Measurements from ENCODE around the gene SIK3. TPM values are rescaled to one million over a fixed set of nuclear protein-coding genes. Genes with fewer than 3 reads are reported as not detected.

Gene SIK3
- total RNA-seq, 2 experiments from 2014 or later = 36.4 to 43.0 TPM

DNA sequence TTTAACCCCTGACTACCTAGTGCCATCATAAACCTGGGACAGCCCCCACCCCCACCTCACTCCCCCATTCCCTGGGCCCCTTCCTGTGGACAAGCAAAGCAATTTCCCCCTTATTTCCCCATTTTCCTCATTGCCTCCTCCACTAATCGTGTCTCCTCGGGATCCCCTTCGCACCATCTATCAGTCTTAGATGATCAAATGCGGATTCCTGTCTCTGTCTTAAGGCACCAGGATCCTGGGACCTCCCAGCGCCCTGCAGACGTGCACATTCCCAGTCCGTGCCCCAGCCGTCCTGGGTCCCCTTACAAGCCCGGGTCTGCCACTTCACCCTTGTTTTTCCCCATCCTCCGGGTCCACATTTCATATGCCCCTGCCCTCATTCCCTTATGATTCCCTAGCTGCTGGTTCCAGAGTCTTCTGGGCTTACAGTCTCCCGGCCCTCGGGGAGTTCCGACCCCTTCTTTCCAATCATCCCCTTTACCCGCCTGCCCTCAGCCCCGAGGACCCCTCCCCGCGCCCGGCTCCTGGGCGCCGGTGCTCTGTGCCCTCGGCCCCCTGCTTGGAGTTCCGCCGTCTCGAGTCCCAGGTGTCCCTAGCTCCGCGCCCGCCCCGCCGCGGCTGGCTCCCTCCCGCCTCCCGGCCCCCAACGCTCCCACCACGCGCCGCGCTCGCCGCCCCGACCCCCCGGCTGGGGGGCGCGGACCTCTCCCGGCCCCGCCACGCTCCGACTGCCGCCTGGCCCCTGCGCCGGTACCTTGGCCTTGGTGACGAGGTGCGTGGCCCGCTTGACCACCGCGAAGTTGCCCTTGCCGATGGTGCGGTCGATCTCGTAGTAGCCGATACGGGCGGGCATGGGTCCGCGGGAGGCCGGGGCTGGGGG, 599 bp downstream of the SIK3 start:
- Mint-ChIP-seq H3K9me3 (no peaks in the 10 kb centered on the region), H3K36me3 (ENCODE audit: low read depth) (peaks cover 10% of the 10 kb centered on the region), H3K27ac (peak overlapping the region; percentile 77), H3K27me3 (no peaks in the 10 kb centered on the region), H3K4me1 (peaks cover 69% of the 10 kb centered on the region), H3K4me3 (peak overlapping the region; percentile 90)
- ChIA-PET POLR2A (interaction anchor here (0.7 to 6.3 kb wide), 22 partner anchors 19 to 324 kb away, joined by 3 to 58 read pairs (median 6); partner anchors contain the start of genes PAFAH1B2 and ZPR1), CTCF (interaction anchor here (0.7 to 4.3 kb wide), 15 partner anchors 8 to 310 kb away, joined by 3 to 37 read pairs (median 4); partner anchors contain the start of genes APOA5 and ZPR1)
- DNase-seq = peak; percentile 38

DNA sequence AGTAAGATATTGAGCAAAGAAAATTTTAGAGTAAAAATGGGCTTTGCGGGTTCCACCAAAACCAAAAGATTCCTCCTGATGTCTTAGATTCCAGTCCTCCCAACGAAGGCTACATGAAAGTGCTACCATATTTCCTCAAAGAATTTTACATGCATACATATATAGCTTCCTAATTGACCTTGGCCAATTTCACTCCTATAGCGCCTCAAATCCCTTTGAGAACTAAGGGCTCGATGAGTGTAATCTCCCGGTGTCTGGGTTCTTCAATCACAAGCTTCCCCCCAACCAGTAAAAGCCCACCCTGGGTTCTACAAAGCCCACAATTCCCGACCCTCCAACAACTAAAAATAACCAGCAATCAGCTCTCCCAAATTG, 1.2 kb downstream of the SIK3 start:
- Mint-ChIP-seq H3K36me3 (ENCODE audit: low read depth) (peaks cover 16% of the 10 kb centered on the region), H3K4me1 (peaks cover 75% of the 10 kb centered on the region), H3K4me3 (peak overlapping the region; percentile 90), H3K27me3 (no peaks in the 10 kb centered on the region), H3K27ac (peak overlapping the region; percentile 77), H3K9me3 (peaks cover 3% of the 10 kb centered on the region)
- ChIA-PET POLR2A (interaction anchor here (0.7 to 6.3 kb wide), 16 partner anchors 9 to 323 kb away, joined by 3 to 58 read pairs (median 6); partner anchors contain the start of genes PAFAH1B2 and ZPR1), CTCF (interaction anchor here (0.7 to 4.3 kb wide), 10 partner anchors 9 to 261 kb away, joined by 3 to 37 read pairs (median 4); no protein-coding TSS in a partner anchor)
- no peak for DNase-seq

DNA sequence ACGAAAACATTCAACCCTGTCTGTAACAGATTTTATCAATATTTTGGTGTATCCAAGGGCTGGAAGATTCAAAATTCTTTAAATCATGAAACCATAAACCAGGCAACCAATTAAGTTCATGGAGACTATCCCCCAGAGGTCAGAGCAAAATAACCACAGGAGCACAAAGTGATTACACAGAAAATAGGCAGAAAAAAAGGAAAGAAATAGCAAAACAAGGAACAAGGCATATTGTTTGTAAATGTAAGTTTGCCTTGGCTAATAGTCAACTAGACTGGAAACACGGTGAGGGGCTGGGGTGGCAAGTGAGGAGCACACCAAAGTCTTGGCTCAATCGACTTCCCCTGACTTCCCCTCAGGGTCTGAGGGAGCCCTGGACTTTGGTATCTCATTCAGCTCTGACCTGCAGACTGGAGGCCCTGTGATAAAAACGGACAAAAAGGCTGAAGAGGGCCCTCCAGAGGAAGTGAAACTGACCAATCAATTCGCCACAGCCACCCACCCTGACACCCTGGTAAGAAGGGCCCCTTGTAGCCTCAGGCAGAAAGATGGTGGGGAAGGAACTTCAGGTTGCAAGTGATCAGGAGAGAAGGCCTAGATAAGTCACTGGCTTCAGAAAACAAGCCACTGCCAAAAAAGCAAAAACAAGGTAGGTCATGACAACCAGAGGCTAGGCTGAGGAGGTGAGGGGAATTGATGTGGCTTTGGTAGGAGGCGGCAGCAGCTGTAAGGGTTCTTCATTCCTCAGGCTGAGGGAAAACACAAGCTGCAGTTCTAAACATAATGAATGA, 1.8 kb downstream of the SIK3 start:
- CTCF ChIA-PET = interaction anchor here (0.7 to 4.3 kb wide), 12 partner anchors 9 to 260 kb away, joined by 3 to 37 read pairs (median 6); no protein-coding TSS in a partner anchor
- Mint-ChIP-seq H3K4me3 (peak overlapping the region; percentile 90), H3K4me1 (peaks cover 79% of the 10 kb centered on the region)

DNA sequence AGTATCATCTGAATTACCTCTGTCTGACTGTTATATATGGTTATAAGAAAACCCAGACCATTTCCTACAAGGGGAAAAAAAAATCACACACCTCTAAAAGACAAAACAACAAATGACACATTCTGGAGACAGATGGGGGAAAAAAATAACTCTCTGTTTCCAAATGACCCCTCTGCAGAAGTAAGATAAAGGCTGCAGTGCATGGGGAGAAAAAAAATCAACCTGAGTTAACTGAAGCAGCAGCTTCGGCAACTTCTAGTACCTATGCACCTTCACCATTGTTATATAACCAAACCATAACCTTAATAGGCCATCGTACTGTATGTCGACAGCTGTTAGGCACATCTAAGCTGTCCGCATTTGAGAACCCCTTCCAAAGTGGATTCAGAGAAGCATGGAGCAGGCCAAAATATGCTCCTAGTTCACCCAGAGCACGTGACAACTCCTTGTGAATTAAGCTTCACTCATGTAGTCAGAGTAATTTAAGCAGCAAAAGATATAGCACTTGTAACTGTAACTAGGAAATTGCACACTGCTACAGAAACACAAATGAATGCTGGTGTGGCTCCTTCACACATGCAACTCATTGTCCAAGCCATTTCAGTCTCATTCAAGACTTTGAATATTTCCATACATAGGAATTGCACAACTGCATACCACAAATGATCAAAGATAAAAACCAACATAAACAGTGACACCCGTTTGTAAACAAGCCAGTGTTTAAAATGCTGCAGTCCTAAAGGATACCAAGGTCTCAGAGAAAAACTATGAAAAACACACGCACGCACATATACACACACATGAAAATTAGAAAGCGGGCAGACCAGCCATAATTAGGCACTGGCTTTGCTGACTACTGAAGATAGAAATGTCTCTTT, 2.7 kb downstream of the SIK3 start:
- Mint-ChIP-seq H3K27me3 (no peaks in the 10 kb centered on the region), H3K27ac (peak overlapping the region; percentile 77), H3K36me3 (ENCODE audit: low read depth) (peaks cover 22% of the 10 kb centered on the region), H3K4me3 (peak overlapping the region; percentile 90), H3K9me3 (peaks cover 4% of the 10 kb centered on the region), H3K4me1 (peaks cover 77% of the 10 kb centered on the region)
- DNase-seq = no peak
- ChIA-PET POLR2A (interaction anchor here (1.0 to 6.3 kb wide), 9 partner anchors 10 to 308 kb away, joined by 3 to 58 read pairs (median 9); partner anchors contain the start of gene ZPR1), CTCF (interaction anchor here (0.6 to 2.4 kb wide), 6 partner anchors 12 to 260 kb away, joined by 3 to 8 read pairs (median 6); no protein-coding TSS in a partner anchor)

More for the DNA sequence above, 1.8 kb downstream of the SIK3 start:
- Mint-ChIP-seq H3K36me3 (ENCODE audit: low read depth) (peaks cover 22% of the 10 kb centered on the region), H3K9me3 (peaks cover 4% of the 10 kb centered on the region), H3K27me3 (no peaks in the 10 kb centered on the region), H3K27ac (peak overlapping the region; percentile 77)
- POLR2A ChIA-PET = interaction anchor here (0.7 to 6.3 kb wide), 16 partner anchors 9 to 323 kb away, joined by 3 to 58 read pairs (median 6); partner anchors contain the start of genes PAFAH1B2 and ZPR1
- DNase-seq = peak; percentile 35

DNA sequence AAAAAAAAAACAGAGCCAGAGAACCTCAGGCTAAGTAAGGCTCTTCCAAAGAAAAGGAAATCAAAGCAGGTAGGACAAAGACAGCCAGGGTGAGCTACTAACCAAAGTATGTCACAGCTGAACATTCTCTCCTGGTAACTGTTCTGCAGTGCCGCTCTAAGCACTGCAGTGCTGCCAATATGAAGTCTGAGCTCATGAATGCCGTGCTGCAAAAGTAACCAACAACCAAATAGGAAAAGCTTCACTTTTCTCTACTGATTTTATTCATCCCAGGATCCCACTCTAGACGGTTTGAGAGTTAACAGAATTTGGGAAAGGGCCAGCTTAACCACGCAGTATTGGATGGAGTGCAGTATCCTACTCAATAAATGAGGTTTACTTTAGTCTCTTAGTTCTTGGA, 3.5 kb downstream of the SIK3 start:
- Mint-ChIP-seq H3K27me3 (no peaks in the 10 kb centered on the region), H3K27ac (peak overlapping the region; percentile 28), H3K9me3 (peaks cover 4% of the 10 kb centered on the region), H3K4me3 (no peak overlapping the region), H3K4me1 (peaks cover 80% of the 10 kb centered on the region), H3K36me3 (ENCODE audit: low read depth) (peaks cover 25% of the 10 kb centered on the region)
- no peak for DNase-seq
- ChIA-PET POLR2A (interaction anchor here (0.7 to 6.3 kb wide), 8 partner anchors 17 to 307 kb away, joined by 3 to 58 read pairs (median 4); partner anchors contain the start of gene ZPR1), CTCF (interaction anchor here (0.7 to 2.4 kb wide), 5 partner anchors 12 to 259 kb away, joined by 5 to 8 read pairs (median 6); no protein-coding TSS in a partner anchor)

DNA sequence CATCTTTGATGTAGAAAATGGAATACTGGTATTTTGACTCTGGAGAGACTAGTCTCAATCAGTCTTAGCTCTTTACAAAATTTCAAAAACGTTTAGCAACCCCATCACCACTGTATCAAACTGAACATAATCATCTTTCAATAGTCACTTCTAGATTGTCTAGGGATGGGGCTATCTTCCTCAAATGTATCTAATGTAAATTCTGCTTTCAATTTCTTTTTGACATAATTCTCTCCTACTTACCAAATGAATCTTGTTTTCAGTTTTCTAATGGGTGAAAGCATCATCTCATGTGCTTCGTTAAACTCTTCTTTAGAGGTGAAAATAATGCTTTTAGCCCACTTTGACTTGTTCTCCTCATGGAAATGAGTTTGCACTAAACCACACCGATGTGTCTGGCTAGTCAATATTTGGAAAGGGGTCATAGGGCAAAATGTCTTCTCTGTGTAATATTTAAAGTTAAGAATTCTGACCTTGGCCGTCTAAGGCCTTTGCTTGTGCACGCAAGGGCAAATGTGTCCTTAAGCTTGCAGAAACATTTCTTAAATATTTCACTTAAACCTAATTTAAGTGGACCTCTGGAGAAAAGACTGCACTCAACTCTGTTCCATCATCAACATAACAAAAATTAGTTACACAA, 5.2 kb downstream of the SIK3 start:
- H3K36me3 Mint-ChIP-seq (ENCODE audit: low read depth) = peaks cover 32% of the 10 kb centered on the region
- peaks cover 74% of the 10 kb centered on the region for H3K4me1 Mint-ChIP-seq

DNA sequence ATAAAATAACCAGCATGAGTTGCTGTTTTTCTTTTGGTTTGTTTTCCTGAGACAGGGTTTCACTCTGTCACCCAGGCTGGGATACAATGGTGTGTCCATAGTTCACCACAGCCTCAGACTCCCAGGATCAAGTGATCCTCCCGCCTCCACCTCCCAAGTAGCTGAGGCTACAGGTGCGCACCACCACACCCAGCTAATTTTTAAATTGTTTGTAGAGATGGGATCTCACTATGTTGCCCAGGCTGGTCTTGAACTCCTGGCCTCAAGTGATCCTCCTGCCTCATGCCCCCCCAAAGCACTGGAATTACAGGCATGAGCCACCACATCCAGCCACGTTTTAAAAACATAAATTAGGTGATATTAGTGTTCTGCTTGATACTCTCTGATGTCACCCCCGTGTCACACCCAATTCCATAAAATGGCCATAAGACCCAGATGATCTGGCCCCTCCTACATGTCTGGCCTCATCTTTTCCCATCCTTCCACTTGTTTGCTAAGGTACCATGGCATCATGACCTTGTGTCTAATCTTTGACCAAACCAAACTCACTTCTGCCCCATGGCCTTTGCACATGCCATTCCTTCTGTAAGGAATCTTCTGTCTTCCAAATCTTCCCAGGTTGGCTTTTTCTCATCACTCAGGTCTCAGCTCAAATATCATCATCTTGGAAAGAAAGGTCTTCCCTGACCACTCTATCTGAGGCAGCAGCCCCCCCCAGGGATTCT, 6.3 kb downstream of the SIK3 start:
- Mint-ChIP-seq H3K9me3 (peaks cover 4% of the 10 kb centered on the region), H3K27ac (no peak overlapping the region), H3K4me3 (no peak overlapping the region), H3K4me1 (peaks cover 73% of the 10 kb centered on the region), H3K36me3 (ENCODE audit: low read depth) (peaks cover 33% of the 10 kb centered on the region), H3K27me3 (no peaks in the 10 kb centered on the region)
- ChIA-PET CTCF (interaction anchor here (0.7 kb wide), 1 partner anchor 143 kb away, joined by 3 read pairs; no protein-coding TSS in a partner anchor), POLR2A (no interaction called here)
- DNase-seq = no peak

More for the DNA sequence above, 5.2 kb downstream of the SIK3 start:
- peaks cover 4% of the 10 kb centered on the region for H3K9me3 Mint-ChIP-seq
- CTCF ChIA-PET = no interaction called here
- peak overlapping the region; percentile 41 for H3K27ac Mint-ChIP-seq
- H3K4me3 Mint-ChIP-seq = peak overlapping the region; percentile 40
- no peaks in the 10 kb centered on the region for H3K27me3 Mint-ChIP-seq
- DNase-seq = no peak
- POLR2A ChIA-PET = interaction anchor here (1.4 to 6.2 kb wide), 2 partner anchors 107 to 163 kb away, joined by 4 to 51 read pairs; no protein-coding TSS in a partner anchor

DNA sequence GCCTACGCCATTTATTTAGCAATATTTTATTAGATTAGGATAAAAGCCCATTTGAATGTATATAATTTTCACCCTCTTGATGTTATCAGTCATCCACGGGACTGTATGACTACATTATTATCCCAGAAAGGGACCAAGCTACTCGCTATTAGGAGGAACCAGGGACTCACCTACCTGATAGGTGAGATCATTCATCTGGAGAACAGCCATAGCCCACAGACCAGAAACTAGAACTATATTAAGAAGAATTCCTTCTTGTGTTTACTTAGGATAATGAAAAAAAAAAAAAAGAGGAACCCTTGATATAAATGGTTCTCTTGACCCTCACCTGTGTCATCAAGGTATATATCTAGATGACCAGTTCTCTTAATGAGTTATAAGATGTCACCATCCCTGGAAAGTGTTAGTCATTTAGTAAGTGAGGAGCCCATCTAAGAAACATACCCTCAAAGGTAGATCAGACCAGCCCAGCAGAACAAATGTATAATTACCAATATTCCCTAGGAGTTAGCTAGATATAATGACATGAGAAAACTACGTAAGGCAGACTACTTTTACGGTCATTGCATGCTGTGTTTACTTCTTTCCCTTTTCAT, 8.0 kb downstream of the SIK3 start:
- Mint-ChIP-seq H3K4me3 (no peak overlapping the region), H3K27me3 (no peaks in the 10 kb centered on the region), H3K36me3 (ENCODE audit: low read depth) (peaks cover 26% of the 10 kb centered on the region), H3K9me3 (peaks cover 4% of the 10 kb centered on the region), H3K4me1 (peaks cover 56% of the 10 kb centered on the region), H3K27ac (no peak overlapping the region)
- no peak for DNase-seq
- ChIA-PET POLR2A (interaction anchor here (0.9 to 1.3 kb wide), 2 partner anchors 14 to 16 kb away, joined by 3 to 6 read pairs; no protein-coding TSS in a partner anchor), CTCF (interaction anchor here (0.7 to 0.8 kb wide), 2 partner anchors 16 to 337 kb away, joined by 3 to 6 read pairs; no protein-coding TSS in a partner anchor)

DNA sequence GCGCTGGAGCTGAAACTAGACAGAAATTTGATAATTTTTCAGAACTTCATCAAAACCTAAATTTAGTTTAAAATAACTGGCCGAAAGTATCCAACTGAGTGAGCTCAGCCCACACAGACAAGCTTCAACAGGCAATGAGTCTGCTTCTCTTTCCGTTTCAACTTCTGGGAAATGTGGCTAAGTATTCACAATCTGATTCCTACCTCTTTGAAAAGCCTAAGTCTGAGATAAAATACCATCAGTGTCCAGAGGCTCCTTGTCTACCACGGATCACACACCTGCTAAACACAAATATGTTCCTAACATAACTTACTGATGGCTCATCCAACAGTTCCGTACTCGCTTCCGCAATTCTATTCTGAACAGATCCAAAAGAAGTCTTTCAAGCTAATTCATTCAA, 8.5 kb downstream of the SIK3 start:
- Mint-ChIP-seq H3K4me1 (peaks cover 51% of the 10 kb centered on the region), H3K9me3 (peaks cover 4% of the 10 kb centered on the region), H3K36me3 (ENCODE audit: low read depth) (peaks cover 26% of the 10 kb centered on the region), H3K27ac (no peak overlapping the region), H3K4me3 (no peak overlapping the region), H3K27me3 (no peaks in the 10 kb centered on the region)
- no peak for DNase-seq
- CTCF ChIA-PET = no interaction called here
- POLR2A ChIA-PET = interaction anchor here (0.9 to 1.3 kb wide), 2 partner anchors 14 to 16 kb away, joined by 3 to 6 read pairs; no protein-coding TSS in a partner anchor

DNA sequence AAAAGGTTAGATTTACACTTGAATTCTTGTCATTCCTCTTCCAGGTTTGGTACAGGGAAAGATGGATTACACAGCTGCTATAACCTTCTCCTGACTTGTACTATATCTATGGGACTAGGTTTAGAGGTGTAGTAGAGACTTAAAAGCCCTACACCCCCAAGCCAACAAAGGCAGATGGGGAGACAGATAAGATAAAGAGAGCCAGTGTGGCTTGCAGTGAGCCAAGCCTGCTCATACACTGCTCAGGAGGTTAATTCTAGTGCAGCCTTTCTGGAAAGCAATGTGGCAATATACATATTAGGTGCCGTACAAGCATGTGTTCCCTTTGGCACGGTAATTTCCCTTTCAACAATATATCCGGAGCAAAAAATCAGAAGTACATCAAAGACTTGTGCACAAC, 10.8 kb downstream of the SIK3 start:
- H3K9me3 Mint-ChIP-seq = peaks cover 4% of the 10 kb centered on the region
- no peak overlapping the region for H3K4me3 Mint-ChIP-seq
- H3K27ac Mint-ChIP-seq = no peak overlapping the region
- H3K27me3 Mint-ChIP-seq = no peaks in the 10 kb centered on the region
- ChIA-PET CTCF (no interaction called here), POLR2A (interaction anchor here (1.0 kb wide), 1 partner anchor 158 kb away, joined by 3 read pairs; no protein-coding TSS in a partner anchor)
- H3K4me1 Mint-ChIP-seq = peaks cover 30% of the 10 kb centered on the region
- peaks cover 21% of the 10 kb centered on the region for H3K36me3 Mint-ChIP-seq (ENCODE audit: low read depth)
- no peak for DNase-seq
